Measurements from ENCODE around the gene KIF18A. TPM values are rescaled to one million over a fixed set of nuclear protein-coding genes. Genes with fewer than 3 reads are reported as not detected.

Gene KIF18A
- total and polyA plus RNA-seq, 2 of the 8 experiments (the other 6 are each of a cell fraction or from before 2014, with no cell fraction given): 4.0 to 23.3 TPM

DNA sequence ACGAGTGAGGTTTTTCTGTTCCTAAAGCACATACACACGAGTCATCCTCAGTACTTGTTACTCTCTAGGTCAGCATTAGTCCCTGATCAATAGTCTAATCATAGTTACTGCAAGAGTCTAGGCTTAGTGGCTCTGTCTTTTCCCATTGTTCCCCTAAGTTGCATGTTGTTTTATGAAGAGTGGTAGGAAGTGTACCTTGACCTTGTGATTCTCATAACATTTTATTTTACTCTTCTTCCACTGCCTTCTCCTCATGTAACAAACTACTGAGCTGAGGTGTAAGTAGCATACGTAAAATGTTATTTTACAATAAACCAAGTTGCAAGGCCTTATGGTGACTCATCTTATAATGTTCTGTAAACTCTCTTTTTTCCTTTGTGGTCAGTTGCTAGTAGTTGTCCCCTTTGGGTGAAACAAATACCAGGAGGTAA is 15.2 kb upstream of the KIF18A start:
- Histone ChIP-seq H4K5ac (ENCODE audit: insufficient read length, low read depth, low read length) (no peak overlapping the region), H3K9ac (replicated peaks in 1 of 4; ENCODE audit: extremely low read depth in 1 of 4, low read depth in 3 of 4, low read length in 3 of 4) (no peak overlapping the region), H2BK120ac (replicated peaks; ENCODE audit: low read depth, low read length) (no peak overlapping the region), H3K4ac (replicated peaks; ENCODE audit: insufficient read length, low read depth, low read length) (no peak overlapping the region), H3K79me1 (ENCODE audit: low read depth, low read length) (no peaks in the 10 kb centered on the region), H2AFZ (ENCODE audit: low read length) (no peak overlapping the region), H3K79me2 (ENCODE audit: control insufficient read depth in 1 of 2, insufficient read depth in 2 of 2, low read length in 2 of 2) (peaks cover 0 to 7% of the 10 kb centered on the region in 2 experiments; a peak in 1 of 4 replicates), H3K14ac (ENCODE audit: insufficient read length) (no peak overlapping the region), H2BK12ac (ENCODE audit: low read depth, low read length) (no peak overlapping the region), H3K23ac (ENCODE audit: insufficient read length) (no peak overlapping the region), H3K56ac (replicated peaks; ENCODE audit: insufficient read length, low read depth, low read length) (no peak overlapping the region), H2BK5ac (ENCODE audit: low read depth, low read length) (no peak overlapping the region), H3K27me3 (replicated peaks in 1 of 4; ENCODE audit: control insufficient read depth in 3 of 4, extremely low read depth in 1 of 4, insufficient read depth in 3 of 4, low read length in 3 of 4) (no peaks in the 10 kb centered on the region), H3K9me3 (ENCODE audit: insufficient read depth in 2 of 2, low read depth in 1 of 2, low read length in 1 of 2) (no peaks in the 10 kb centered on the region), H4K91ac (replicated peaks; ENCODE audit: insufficient read length, low read length) (no peak overlapping the region), H3K27ac (ENCODE audit: low read depth, low read length) (no peak overlapping the region), H2BK20ac (ENCODE audit: low read length) (no peak overlapping the region), H3K4me2 (ENCODE audit: insufficient read depth in 1 of 2, low read depth in 2 of 2, low read length in 2 of 2) (no peak overlapping the region), H2BK15ac (ENCODE audit: low read length) (no peak overlapping the region), H3K4me3 (ENCODE audit: extremely low read depth in 1 of 4, insufficient read depth in 2 of 4, low read depth in 3 of 4, low read length in 4 of 4) (no peak overlapping the region), H2AK5ac (ENCODE audit: low read depth, low read length) (no peak overlapping the region), H3K4me1 (replicated peaks in 1 of 4; ENCODE audit: control insufficient read depth in 3 of 4, insufficient read depth in 4 of 4, low read length in 3 of 4) (no peaks in the 10 kb centered on the region), H3K18ac (ENCODE audit: extremely low read depth, low read length) (no peak overlapping the region), H4K20me1 (replicated peaks in 1 of 2; ENCODE audit: control insufficient read depth in 1 of 2, insufficient read depth in 2 of 2, low read length in 2 of 2) (peaks cover 0 to 3% of the 10 kb centered on the region in 2 experiments), H3K36me3 (ENCODE audit: control insufficient read depth in 2 of 4, insufficient read depth in 4 of 4, low read length in 3 of 4) (no peaks in the 10 kb centered on the region; a peak in 1 of 8 replicates), H3K23me2 (ENCODE audit: low read depth, low read length) (no peaks in the 10 kb centered on the region), H4K8ac (ENCODE audit: extremely low read depth, insufficient read depth, low read length) (no peak overlapping the region)
- ChIA-PET CTCF (ENCODE audit: partially characterized antibody) (interaction anchor here (1.8 kb wide), 1 partner anchor 11 kb away, joined by 5 read pairs; no protein-coding TSS in a partner anchor), POLR2A (ENCODE audit: partially characterized antibody) (interaction anchor here (1.5 kb wide), 1 partner anchor 14 kb away, joined by 4 read pairs; no protein-coding TSS in a partner anchor)
- WGBS, 2 experiments (ENCODE audit: extremely low coverage in 1 of 2, insufficient coverage in 1 of 2, insufficient read length in 1 of 2, insufficient replicate concordance in 2 of 2, low coverage in 1 of 2, low lambda C conversion rate in 2 of 2, missing lambda C conversion rate in 1 of 2): 86% methylated on average over 3 of the region's 3 CpGs; no CpG with 5 or more reads in 1 of the 2 experiments
- FAIRE-seq: no peak
- no peak for DNase-seq (ENCODE audit: low read depth in 1 of 2, low spot score in 2 of 2)
- TF ChIP-seq BACH1 (IDR thresholded peaks at IDR 0.05; ENCODE audit: low read length) (no peak), JUND (IDR thresholded peaks at IDR 0.05; ENCODE audit: low read length) (no peak), GTF2F1 (IDR thresholded peaks at IDR 0.05; ENCODE audit: borderline replicate concordance, low read depth, low read length) (no peak), KDM4A (IDR thresholded peaks at IDR 0.05; ENCODE audit: low read depth, low read length, severe bottlenecking) (no peak), NANOG (IDR thresholded peaks at IDR 0.05; ENCODE audit: insufficient read depth, low read depth, low read length, poor library complexity, severe bottlenecking) (no peak), RNF2 (IDR thresholded peaks at IDR 0.05; ENCODE audit: borderline replicate concordance, low read depth, low read length, missing control alignments, poor library complexity, severe bottlenecking) (no peak), FOSL1 (IDR thresholded peaks at IDR 0.05; ENCODE audit: insufficient read depth, low read depth, low read length) (no peak), GABPA (IDR thresholded peaks at IDR 0.05; ENCODE audit: borderline replicate concordance, insufficient read depth, low read length) (no peak), PHF8 (conservative IDR thresholded peaks at IDR 0.05; ENCODE audit: low read depth, low read length) (no peak), CHD2 (IDR thresholded peaks at IDR 0.05; ENCODE audit: low read length) (no peak)
